ENCODE measurements around the gene FARS2. TPM values are rescaled to one million over a fixed set of nuclear protein-coding genes. Genes with fewer than 3 reads are reported as not detected.
A peak's percentile ranks its signal among the peaks of the same experiment; 100 is the strongest.

Gene FARS2
- polyA plus RNA-seq, 1 experiment = 17.9 TPM

DNA sequence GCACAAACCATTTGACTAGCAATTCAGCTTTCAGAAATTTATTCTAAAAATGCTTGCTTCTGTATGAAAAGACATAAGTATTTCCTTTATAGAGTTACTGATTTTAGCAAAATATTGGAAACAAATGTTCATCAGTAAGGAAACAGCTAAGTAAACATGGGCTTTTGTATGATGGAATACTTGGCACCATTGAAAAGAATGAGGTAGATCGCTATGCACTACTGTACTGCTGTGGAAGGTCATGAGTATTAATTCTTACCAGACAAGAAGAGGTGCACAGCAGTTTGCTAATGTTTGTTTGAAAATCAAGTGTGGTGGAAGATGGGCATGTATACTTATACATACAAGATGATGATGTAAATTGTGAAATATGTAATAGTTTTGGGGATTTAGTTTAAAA, 73.0 kb downstream of the FARS2 start:
- DNase-seq (ENCODE audit: low read depth) = no peak
- Histone ChIP-seq H3K4me3 (ENCODE audit: low read depth, low read length) (no peak overlapping the region), H3K36me3 (ENCODE audit: control insufficient read depth, insufficient read depth, low read length) (no peaks in the 10 kb centered on the region), H3K27me3 (ENCODE audit: control insufficient read depth, insufficient read depth, low read length) (no peaks in the 10 kb centered on the region)
- CTCF ChIA-PET = no interaction called here
- POLR2A ChIA-PET = no interaction called here
- TF ChIP-seq, protein P1, sequence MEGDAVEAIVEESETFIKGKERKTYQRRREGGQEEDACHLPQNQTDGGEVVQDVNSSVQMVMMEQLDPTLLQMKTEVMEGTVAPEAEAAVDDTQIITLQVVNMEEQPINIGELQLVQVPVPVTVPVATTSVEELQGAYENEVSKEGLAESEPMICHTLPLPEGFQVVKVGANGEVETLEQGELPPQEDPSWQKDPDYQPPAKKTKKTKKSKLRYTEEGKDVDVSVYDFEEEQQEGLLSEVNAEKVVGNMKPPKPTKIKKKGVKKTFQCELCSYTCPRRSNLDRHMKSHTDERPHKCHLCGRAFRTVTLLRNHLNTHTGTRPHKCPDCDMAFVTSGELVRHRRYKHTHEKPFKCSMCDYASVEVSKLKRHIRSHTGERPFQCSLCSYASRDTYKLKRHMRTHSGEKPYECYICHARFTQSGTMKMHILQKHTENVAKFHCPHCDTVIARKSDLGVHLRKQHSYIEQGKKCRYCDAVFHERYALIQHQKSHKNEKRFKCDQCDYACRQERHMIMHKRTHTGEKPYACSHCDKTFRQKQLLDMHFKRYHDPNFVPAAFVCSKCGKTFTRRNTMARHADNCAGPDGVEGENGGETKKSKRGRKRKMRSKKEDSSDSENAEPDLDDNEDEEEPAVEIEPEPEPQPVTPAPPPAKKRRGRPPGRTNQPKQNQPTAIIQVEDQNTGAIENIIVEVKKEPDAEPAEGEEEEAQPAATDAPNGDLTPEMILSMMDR (IDR thresholded peaks at IDR 0.05; ENCODE audit: insufficient read depth, low read depth, low read length) = no peak

DNA sequence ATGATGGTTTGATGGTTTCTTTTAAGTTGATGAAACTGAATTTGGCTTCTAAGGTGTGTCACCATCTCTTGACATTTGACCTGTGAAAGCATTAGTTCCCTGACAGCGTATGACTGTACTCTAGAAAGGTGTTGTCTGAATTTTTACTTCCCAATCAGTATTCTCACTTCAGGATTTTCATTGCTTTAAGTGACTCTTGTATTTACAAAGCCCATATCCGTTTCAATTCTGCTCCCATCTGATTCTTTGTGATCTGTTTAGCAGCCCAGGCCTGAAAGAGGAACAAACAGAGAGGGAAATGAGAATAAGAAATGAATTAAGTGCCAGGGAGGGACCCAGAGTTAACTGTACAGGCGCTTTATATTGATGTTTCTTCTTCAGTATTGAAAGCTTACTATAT, 73.7 kb downstream of the FARS2 start:
- CTCF ChIA-PET = no interaction called here
- no peak overlapping the region for H3K4me3 ChIP-seq (ENCODE audit: low read depth, low read length)
- TF ChIP-seq, protein P1 (IDR thresholded peaks at IDR 0.05; ENCODE audit: insufficient read depth, low read depth, low read length) = no peak
- no peaks in the 10 kb centered on the region for H3K27me3 ChIP-seq (ENCODE audit: control insufficient read depth, insufficient read depth, low read length)
- DNase-seq (ENCODE audit: low read depth) = no peak
- POLR2A ChIA-PET = no interaction called here
- no peaks in the 10 kb centered on the region for H3K36me3 ChIP-seq (ENCODE audit: control insufficient read depth, insufficient read depth, low read length)

DNA sequence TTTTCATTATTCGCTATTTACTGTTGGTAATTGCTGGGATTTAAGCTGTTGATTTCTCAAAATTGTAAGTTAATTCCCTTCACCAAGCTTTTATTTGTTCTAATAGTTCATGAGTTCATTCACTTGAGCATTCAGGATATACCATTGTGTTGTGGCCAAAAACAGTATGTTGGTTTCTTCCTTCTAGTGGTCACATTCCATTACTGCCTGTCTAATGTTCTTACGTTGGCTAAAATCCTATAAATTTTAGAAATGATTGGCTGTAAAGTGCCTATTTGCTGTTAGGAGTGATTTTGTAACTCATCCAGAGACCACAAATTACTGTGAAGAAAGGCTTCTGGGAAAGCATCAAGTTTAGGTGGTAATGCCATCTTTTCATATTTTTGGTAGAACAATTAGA, 76.3 kb downstream of the FARS2 start:
- Histone ChIP-seq H3K36me3 (ENCODE audit: control insufficient read depth, insufficient read depth, low read length) (no peaks in the 10 kb centered on the region), H3K4me3 (ENCODE audit: low read depth, low read length) (no peak overlapping the region), H3K27me3 (ENCODE audit: control insufficient read depth, insufficient read depth, low read length) (no peaks in the 10 kb centered on the region)
- ChIA-PET CTCF (no interaction called here), POLR2A (no interaction called here)
- TF ChIP-seq, protein P1 (IDR thresholded peaks at IDR 0.05; ENCODE audit: insufficient read depth, low read depth, low read length) = no peak
- peak; percentile 13 for DNase-seq (ENCODE audit: low read depth)

DNA sequence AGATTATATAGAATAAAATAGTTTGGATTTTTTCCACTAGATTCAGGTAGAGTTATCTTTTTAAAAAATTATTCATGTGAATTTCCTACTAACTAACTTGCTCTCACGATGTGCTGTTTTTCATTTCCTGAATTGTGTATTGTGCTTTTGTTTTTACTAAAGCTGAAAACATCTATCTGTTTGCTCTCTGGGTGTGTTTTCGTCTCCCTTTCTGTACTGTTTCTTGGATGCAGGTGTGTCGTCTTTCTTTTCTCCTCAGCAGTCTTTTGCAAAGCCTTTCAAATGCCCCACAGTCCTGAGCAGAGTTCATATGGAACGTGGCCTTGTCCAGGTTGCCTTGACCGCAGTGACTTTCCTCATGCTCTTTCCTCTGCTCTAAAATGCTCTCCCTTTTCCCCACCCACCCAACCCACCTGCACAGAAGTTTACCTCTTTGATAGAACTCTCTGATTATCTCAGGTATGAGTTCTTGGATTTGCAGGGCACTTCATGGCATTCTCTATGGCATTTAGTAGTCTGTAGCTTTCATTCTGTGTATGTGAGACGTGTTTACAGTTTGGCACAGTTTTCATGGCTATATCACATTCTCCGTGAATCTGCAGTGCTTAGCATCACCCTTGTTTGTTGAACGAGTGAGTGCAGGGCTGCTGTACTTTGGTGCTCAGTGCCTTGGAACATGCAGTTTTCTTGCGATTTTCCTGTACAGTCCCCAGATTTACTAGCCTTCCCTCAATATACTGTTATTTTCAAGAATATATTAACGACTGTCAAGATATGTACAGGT, 77.1 kb downstream of the FARS2 start:
- DNase-seq (ENCODE audit: low read depth) = no peak
- Histone ChIP-seq H3K27me3 (ENCODE audit: control insufficient read depth, insufficient read depth, low read length) (no peaks in the 10 kb centered on the region), H3K36me3 (ENCODE audit: control insufficient read depth, insufficient read depth, low read length) (no peaks in the 10 kb centered on the region), H3K4me3 (ENCODE audit: low read depth, low read length) (no peak overlapping the region)
- CTCF ChIA-PET = no interaction called here
- TF ChIP-seq, protein P1 (IDR thresholded peaks at IDR 0.05; ENCODE audit: insufficient read depth, low read depth, low read length) = no peak
- POLR2A ChIA-PET = no interaction called here

DNA sequence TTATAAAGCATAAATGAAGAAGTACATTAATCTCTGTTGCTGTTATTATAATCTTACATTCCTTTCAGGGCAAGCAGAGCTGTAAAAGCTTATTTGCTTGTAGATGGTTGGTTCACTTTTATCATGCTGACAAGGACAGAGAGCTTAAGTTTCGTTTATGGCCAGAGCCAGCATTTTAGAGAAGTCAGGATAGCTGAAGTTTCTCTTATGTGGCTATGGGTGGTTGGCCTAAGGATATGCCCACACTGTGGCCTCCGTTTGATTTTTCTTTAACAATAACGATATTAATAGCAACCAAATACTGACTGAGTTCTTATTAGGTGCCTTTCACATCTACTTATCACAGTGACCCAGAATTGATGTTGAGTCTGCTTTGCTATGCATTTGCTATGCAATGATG, 78.5 kb downstream of the FARS2 start:
- ChIA-PET POLR2A (no interaction called here), CTCF (interaction anchor here (0.9 kb wide), 1 partner anchor 9 kb away, joined by 3 read pairs; no protein-coding TSS in a partner anchor)
- Histone ChIP-seq H3K27me3 (ENCODE audit: control insufficient read depth, insufficient read depth, low read length) (no peaks in the 10 kb centered on the region), H3K4me3 (ENCODE audit: low read depth, low read length) (no peak overlapping the region), H3K36me3 (ENCODE audit: control insufficient read depth, insufficient read depth, low read length) (no peaks in the 10 kb centered on the region)
- no peak for DNase-seq (ENCODE audit: low read depth)
- TF ChIP-seq, protein P1 (IDR thresholded peaks at IDR 0.05; ENCODE audit: insufficient read depth, low read depth, low read length) = no peak
